Measurements from ENCODE around the gene E2F3.

E2F3 gene

GRCh38 chr6:20533746-20534294, 132.1 kb downstream of the E2F3 start:
- DNase-seq (ENCODE audit: low spot score), result peak; percentile 23

GRCh38 chr6:20534295-20535262, 132.9 kb downstream of the E2F3 start, which contains the start of gene CDKAL1:
TSS of gene CDKAL1 (plus strand) at chr6:20534457. CDS start at chr6:20546351, 11,894 bp downstream.
- peak; percentile 93 for DNase-seq (ENCODE audit: low spot score)

GRCh38 chr6:20538131-20538662, 136.5 kb downstream of the E2F3 start:
- no peak for DNase-seq (ENCODE audit: low spot score)

GRCh38 chr6:20538907-20539306, 137.2 kb downstream of the E2F3 start:
- no peak for DNase-seq (ENCODE audit: low spot score)

- no peak for DNase-seq (ENCODE audit: low spot score)
Observed at GRCh38 chr6:20539387-20539786, 137.7 kb downstream of the E2F3 start.

GRCh38 chr6:20540683-20541082, 139.0 kb downstream of the E2F3 start:
- no peak for DNase-seq (ENCODE audit: low spot score)

- no peak for DNase-seq (ENCODE audit: low spot score)
Observed at GRCh38 chr6:20541382-20541781, 139.7 kb downstream of the E2F3 start.

GRCh38 chr6:20542927-20543602, 141.4 kb downstream of the E2F3 start:
- DNase-seq (ENCODE audit: low spot score), result no peak
